Measurements from ENCODE around the gene GNE. TPM values are rescaled to one million over a fixed set of nuclear protein-coding genes. Genes with fewer than 3 reads are reported as not detected.
"Not testable (repeated sequence)": the region's sequence is repeated elsewhere in the genome, so short reads cannot be mapped to it uniquely, and the experiment has no call there.

Gene GNE
- total and polyA plus RNA-seq, 3 donors from 2014 or later = 13.2 to 26.6 (median 22.7) TPM

GRCh38 chr9:36280989-36281388 is 22.7 kb upstream of the GNE start:
- TF ChIP-seq CTCF (IDR thresholded peaks at IDR 0.05) (no peak), POLR2A (IDR thresholded peaks at IDR 0.05) (no peak)
- no peak overlapping the region for H3K27ac ChIP-seq
- H3K36me3 ChIP-seq (ENCODE audit: low read depth, missing control alignments) = no peaks in the 10 kb centered on the region
- no peaks in the 10 kb centered on the region for H3K9me3 ChIP-seq
- no peak overlapping the region for H3K4me3 ChIP-seq
- 88 to 91% methylated on average over 4 of the region's 4 CpGs for WGBS, 2 donors
- H3K27me3 ChIP-seq = no peaks in the 10 kb centered on the region
- intact Hi-C loops (cut with DNase I; ENCODE audit: low total_unique reads) = no loop called here
- no peak for DNase-seq
- no peaks in the 10 kb centered on the region for H3K4me1 ChIP-seq

GRCh38 chr9:36278243-36278642 is 20.0 kb upstream of the GNE start:
- no peak for DNase-seq
- WGBS, 2 donors = 75 to 80% methylated on average over 2 of the region's 2 CpGs
- Histone ChIP-seq H3K4me1 (no peaks in the 10 kb centered on the region), H3K9me3 (no peaks in the 10 kb centered on the region), H3K27ac (no peak overlapping the region), H3K36me3 (ENCODE audit: low read depth, missing control alignments) (no peaks in the 10 kb centered on the region), H3K27me3 (no peaks in the 10 kb centered on the region), H3K4me3 (no peak overlapping the region)
- TF ChIP-seq POLR2A (IDR thresholded peaks at IDR 0.05) (no peak), CTCF (IDR thresholded peaks at IDR 0.05) (no peak)
- intact Hi-C loops (cut with DNase I; ENCODE audit: low total_unique reads) = no loop called here

- H3K27ac ChIP-seq = no peak overlapping the region
- no peaks in the 10 kb centered on the region for H3K36me3 ChIP-seq (ENCODE audit: low read depth, missing control alignments)
- no peaks in the 10 kb centered on the region for H3K9me3 ChIP-seq
- 27 to 33% methylated on average over 7 of the region's 7 CpGs for WGBS, 2 donors
- H3K4me1 ChIP-seq = no peaks in the 10 kb centered on the region
- H3K27me3 ChIP-seq = no peaks in the 10 kb centered on the region
- no peak for DNase-seq
- TF ChIP-seq CTCF (IDR thresholded peaks at IDR 0.05) (no peak), POLR2A (IDR thresholded peaks at IDR 0.05) (no peak)
- no peak overlapping the region for H3K4me3 ChIP-seq
- intact Hi-C loops (cut with DNase I; ENCODE audit: low total_unique reads) = no loop called here
Observed at GRCh38 chr9:36276781-36277181, 18.5 kb upstream of the GNE start.

- no peaks in the 10 kb centered on the region for H3K4me1 ChIP-seq
- TF ChIP-seq CTCF (IDR thresholded peaks at IDR 0.05) = no peak
- TF ChIP-seq POLR2A (IDR thresholded peaks at IDR 0.05) = no peak
- no peaks in the 10 kb centered on the region for H3K27me3 ChIP-seq
- DNase-seq = no peak
- WGBS, 2 donors = 80 to 86% methylated on average over 1 of the region's 1 CpG
- no peaks in the 10 kb centered on the region for H3K9me3 ChIP-seq
- H3K36me3 ChIP-seq (ENCODE audit: low read depth, missing control alignments) = no peaks in the 10 kb centered on the region
- H3K4me3 ChIP-seq = no peak overlapping the region
- no peak overlapping the region for H3K27ac ChIP-seq
- intact Hi-C loops (cut with DNase I; ENCODE audit: low total_unique reads) = no loop called here
Observed at GRCh38 chr9:36276254-36276653, 18.0 kb upstream of the GNE start.

GRCh38 chr9:36275060-36275459 is 16.8 kb upstream of the GNE start:
- Histone ChIP-seq H3K9me3 (no peaks in the 10 kb centered on the region), H3K36me3 (ENCODE audit: low read depth, missing control alignments) (no peaks in the 10 kb centered on the region), H3K4me1 (no peaks in the 10 kb centered on the region), H3K27me3 (no peaks in the 10 kb centered on the region), H3K27ac (no peak overlapping the region), H3K4me3 (no peak overlapping the region)
- DNase-seq = no peak
- WGBS, 2 donors = 61 to 74% methylated on average over 3 of the region's 3 CpGs
- TF ChIP-seq POLR2A (IDR thresholded peaks at IDR 0.05) (no peak), CTCF (IDR thresholded peaks at IDR 0.05) (no peak)
- intact Hi-C loops (cut with DNase I; ENCODE audit: low total_unique reads) = no loop called here

GRCh38 chr9:36273354-36273753 is 15.1 kb upstream of the GNE start:
- DNase-seq; intact Hi-C loops (cut with DNase I; ENCODE audit: low total_unique reads); H3K4me1 ChIP-seq; H3K27me3 ChIP-seq; H3K27ac ChIP-seq; H3K4me3 ChIP-seq; H3K36me3 ChIP-seq (ENCODE audit: low read depth, missing control alignments); H3K9me3 ChIP-seq: not testable (repeated sequence)
- WGBS, 2 donors = 96 to 99% methylated on average over 7 of the region's 7 CpGs
